HepG2 (cell line): ENCODE data around the gene LIN28B. TPM values are rescaled to one million over a fixed set of nuclear protein-coding genes. Genes with fewer than 3 reads are reported as not detected.

Experiments used
- ATAC-seq: fragments of 200-7000 bp; cut with Tn5 transposase; 3 replicates; pipeline ENCODE4 v1.9.1; 2020; ENCODE audit warnings: mild to moderate bottlenecking, moderate library complexity
- BruUV-seq: library from RNA; stranded (reverse); fragments of 400-500 nt; replicated peaks from 2 replicates; lab custom pipeline; 2021; lab: Mats Ljungman, UMichigan
- CTCF ChIA-PET: fragments of 300-600 bp; formaldehyde crosslinking; extraction: SDS; loops from one replicate; lab custom pipeline; 2021; ENCODE audit warnings: low total read pairs, inconsistent platforms, low intra/inter-chr PET ratio; lab: Yijun Ruan, JAX
- POLR2A ChIA-PET: fragments of 350-600 bp; sonication (Branson Sonifier 250); formaldehyde crosslinking; loops from one replicate; lab custom pipeline; 2020; ENCODE audit warnings: antibody characterized with exemption, inconsistent platforms; lab: Yijun Ruan, JAX
- DNase-seq: peaks from one replicate; pipeline ENCODE4 v3.0.0-alpha.2; 2015; ENCODE audit warnings: low spot score
- FAIRE-seq: peaks from 3 replicates; lab custom pipeline; 2011; peaks lifted over from hg19 to GRCh38; lab: Jason Lieb, UNC
- H2AFZ ChIP-seq: one replicate; pipeline ENCODE4 v1.6.1; 2011; ENCODE audit warnings: low read length, inconsistent platforms
- H3K27ac ChIP-seq: fragments of 300-600 bp; 3 replicates; pipeline ENCODE4 v1.8.0; 2011; ENCODE audit warnings: mixed run types, mild to moderate bottlenecking, mixed read lengths, low read length, inconsistent platforms; ENCODE audit not compliant: insufficient read depth; ENCODE audit errors: extremely low read length
- H3K27me3 ChIP-seq, 2 experiments: fragments of 200-600 bp in 1 of 2; 2 replicates in 1 of 2; 3 replicates in 1 of 2; pipeline versions ENCODE4 v1.6.0 to v1.8.0; 2011; ENCODE audit warnings: low read length in 2 of 2, mild to moderate bottlenecking in 2 of 2, moderate library complexity in 2 of 2, inconsistent platforms in 1 of 2; ENCODE audit not compliant: insufficient read depth in 2 of 2, control insufficient read depth in 1 of 2
- H3K36me3 ChIP-seq, 2 experiments: fragments of 200-600 bp in 1 of 2; replicated peaks in 1 of 2; 2 replicates in 1 of 2; 3 replicates in 1 of 2; pipeline versions ENCODE4 v1.5.1 to v1.8.0; 2011; ENCODE audit warnings: low read length in 2 of 2, inconsistent platforms in 1 of 2; ENCODE audit not compliant: insufficient read depth in 2 of 2, control insufficient read depth in 1 of 2
- H3K4me1 ChIP-seq: 2 replicates; pipeline ENCODE4 v1.5.1; 2012; ENCODE audit warnings: low read length, inconsistent platforms; ENCODE audit not compliant: insufficient read depth
- H3K4me2 ChIP-seq: 2 replicates; pipeline ENCODE4 v1.6.0; 2011; ENCODE audit warnings: low read depth, low read length, inconsistent platforms
- H3K4me3 ChIP-seq, 3 experiments: fragments of 200-600 bp in 1 of 3; sonication (generic), shearing (Covaris generic) in 1 of 3; replicated peaks in 1 of 3; 2 replicates each; pipeline ENCODE4 v1.5.1; 2011 to 2016; ENCODE audit warnings: low read length in 3 of 3, inconsistent platforms in 2 of 3, low read depth in 2 of 3, mild to moderate bottlenecking in 2 of 3, control low read depth in 1 of 3, mixed read lengths in 1 of 3; ENCODE audit not compliant: insufficient read depth in 1 of 3
- H3K79me2 ChIP-seq: one replicate; pipeline ENCODE4 v1.6.1; 2011; ENCODE audit warnings: low read length, inconsistent platforms; ENCODE audit not compliant: insufficient read depth
- H3K9ac ChIP-seq: 2 replicates; pipeline ENCODE4 v1.6.0; 2011; ENCODE audit warnings: mild to moderate bottlenecking, low read depth, low read length, inconsistent platforms; ENCODE audit not compliant: insufficient read depth
- H3K9me3 ChIP-seq: 2 replicates; pipeline ENCODE4 v1.5.1; 2012; ENCODE audit warnings: mild to moderate bottlenecking, low read length
- H4K20me1 ChIP-seq: 2 replicates; pipeline ENCODE4 v1.6.0; 2011; ENCODE audit warnings: inconsistent platforms, mild to moderate bottlenecking, low read length, moderate library complexity; ENCODE audit not compliant: insufficient read depth
- PATZ1 ChIP-seq: sonication (generic); formaldehyde crosslinking; IDR thresholded peaks from 2 replicates; pipeline ENCODE4 v1.4.0; 2020; ENCODE audit warnings: missing genetic modification reagents
- SMAD1 ChIP-seq: sonication (generic); formaldehyde crosslinking; IDR thresholded peaks from 2 replicates; pipeline ENCODE4 v1.4.0; 2020; ENCODE audit warnings: missing genetic modification reagents, low read depth, mild to moderate bottlenecking, borderline replicate concordance
- STAT6 ChIP-seq: sonication (generic); formaldehyde crosslinking; IDR thresholded peaks from 2 replicates; pipeline ENCODE4 v1.4.0; 2020; ENCODE audit warnings: missing genetic modification reagents, mild to moderate bottlenecking, borderline replicate concordance
- TBX2 ChIP-seq: sonication (generic); formaldehyde crosslinking; IDR thresholded peaks from 2 replicates; pipeline ENCODE4 v1.5.0; 2020; ENCODE audit warnings: missing genetic modification reagents, mild to moderate bottlenecking, borderline replicate concordance
- ZGPAT ChIP-seq: IDR thresholded peaks from 2 replicates; pipeline ENCODE4 v1.6.1; 2016; ENCODE audit warnings: mild to moderate bottlenecking
- ZNF10 ChIP-seq: sonication (generic); formaldehyde crosslinking; IDR thresholded peaks from 2 replicates; pipeline ENCODE4 v1.4.0; 2020; ENCODE audit warnings: mild to moderate bottlenecking, low read depth, missing genetic modification reagents, borderline replicate concordance
- ZNF614 ChIP-seq: IDR thresholded peaks from 2 replicates; pipeline ENCODE4 v1.6.1; 2018; ENCODE audit warnings: missing biosample characterization, missing genetic modification reagents, inconsistent platforms, borderline replicate concordance
- ZNF749 ChIP-seq: sonication (generic); formaldehyde crosslinking; IDR thresholded peaks from 2 replicates; pipeline ENCODE4 v1.8.0; 2022; ENCODE audit warnings: mild to moderate bottlenecking, missing genetic modification reagents, moderate library complexity, borderline replicate concordance
- ZSCAN20 ChIP-seq: sonication (generic); formaldehyde crosslinking; IDR thresholded peaks from 2 replicates; pipeline ENCODE4 v1.4.0; 2020; ENCODE audit warnings: missing genetic modification reagents, mild to moderate bottlenecking, borderline replicate concordance
- ZUFSP ChIP-seq: sonication (generic); formaldehyde crosslinking; IDR thresholded peaks from 2 replicates; pipeline ENCODE4 v1.9.0; 2021; ENCODE audit warnings: missing genetic modification reagents, mild to moderate bottlenecking, borderline replicate concordance
- WGBS: methylation state at CpG from one replicate; pipeline ENCODE4 v1.1.6; 2017; ENCODE audit warnings: low lambda C conversion rate; 5-methylcytosine and 5-hydroxymethylcytosine counted together
- in situ Hi-C: cut with HindIII; loops from 2 replicates; pipeline ENCODE4 v1.10.0; 2017; ENCODE audit warnings: low pct_unique_long_range_greater_than_20kb; ENCODE audit not compliant: extremely low pct_ligation_motif_present
- intact Hi-C: fragments of 100-400 bp; cut with micrococcal nuclease; formaldehyde crosslinking; loops from one replicate; pipeline ENCODE4 v1.10.0; 2022; ENCODE audit not compliant: unreplicated experiment
- polyA plus RNA-seq, 8 experiments: library from polyadenylated mRNA; depleted of rRNA in 3 of 8; stranded (reverse) in 7 of 8; unstranded in 1 of 8; fragments of >200 nt; fragmentation: Illumina TruSeq in 4 of 8; extraction: Trizol in 4 of 8; gene quantifications; 2 replicates each; pipeline versions ENCODE4 v1.2.1 to v1.2.3, GENCODE V29; 2011 to 2016; ENCODE audit warnings: low read depth in 4 of 8, missing spikeins in 1 of 8, mixed read lengths in 1 of 8; ENCODE audit not compliant: insufficient read depth in 1 of 8
- total RNA-seq, 5 experiments: library from RNA; depleted of rRNA; stranded (reverse); fragments of >200 nt; fragmentation: Illumina TruSeq; extraction: Trizol; gene quantifications; 2 replicates each; pipeline ENCODE4 v1.2.3, GENCODE V29; 2016; ENCODE audit warnings: low read depth in 1 of 5

LIN28B gene
- total and polyA plus RNA-seq, 2 of the 13 experiments (the other 11 are each of a cell fraction or from before 2014, with no cell fraction given): 14.5 to 56.8 TPM

- 0 out of 2 replicates have a peak, but pooled peaks have one; percentile 17 for TF ChIP-seq PATZ1
- TF ChIP-seq ZNF614 (CRISPR knock-in tag): 0 out of 2 replicates have a peak, but pooled peaks have one; percentile 10
These were observed 16.5 kb upstream of the LIN28B start (continued) for GRCh38 chr6:104940238-104940892.

- Histone ChIP-seq H3K9me3 (no peaks in the 10 kb centered on the region), H3K79me2 (peaks cover 34% of the 10 kb centered on the region), H3K36me3 (no peaks in the 10 kb centered on the region), H3K4me2 (peak overlapping the region; percentile 92), H2AFZ (peak overlapping the region; percentile 92), H3K9ac (peak overlapping the region; percentile 82), H3K4me1 (peaks cover 12% of the 10 kb centered on the region), H4K20me1 (no peaks in the 10 kb centered on the region), H3K27me3 (no peaks in the 10 kb centered on the region), H3K4me3 (peak overlapping the region; percentile 74 to 92 (median 76)), H3K27ac (peak overlapping the region; percentile 88)
- BruUV-seq: no TSS peak
- DNase-seq (peak; percentile 43), ATAC-seq (peak; percentile 87), FAIRE-seq (no peak)
- ChIA-PET POLR2A (interaction anchor here (1.4 to 2.2 kb wide), 2 partner anchors 15 to 17 kb away, joined by 5 to 7 read pairs; partner anchors contain the start of gene LIN28B), CTCF (interaction anchor here (1.0 to 2.4 kb wide), 3 partner anchors 15 to 136 kb away, joined by 3 to 33 read pairs (median 5); no protein-coding TSS in a partner anchor)
- in situ Hi-C loops (loop anchor here (5.0 kb wide), 1 partner anchor 136 kb away; no protein-coding TSS in a partner anchor), intact Hi-C loops (loop anchor here (1.0 to 2.0 kb wide), 3 partner anchors 14 to 151 kb away; no protein-coding TSS in a partner anchor)
- under 1% methylated on average over 38 of the region's 104 CpGs for whole genome bisulfite sequencing
- TF ChIP-seq ZSCAN20: peak; percentile 91; the same call in 1 of the 2 replicates
- TF ChIP-seq TBX2 (CRISPR knock-in tag): peak; percentile 83
- 0 out of 2 replicates have a peak, but pooled peaks have one; percentile 70 for TF ChIP-seq SMAD1 (CRISPR knock-in tag)
- no peak for TF ChIP-seq ZUFSP (CRISPR knock-in tag)
- TF ChIP-seq ZGPAT (CRISPR knock-in tag): peak; percentile 89
- TF ChIP-seq ZNF749: peak; percentile 65; the same call in 1 of the 2 replicates
- no peak for TF ChIP-seq ZNF10 (CRISPR knock-in tag)
- TF ChIP-seq STAT6: no peak
These were observed 15.8 kb upstream of the LIN28B start for GRCh38 chr6:104940893-104941728.
